KMS-11 (cell line): ENCODE data around the gene UFSP1.
A peak's percentile ranks its signal among the peaks of the same experiment; 100 is the strongest.

Experiments
- H2AFZ ChIP-seq: fragments of 200-600 bp; sonication (generic); 2 replicates; pipeline ENCODE4 v1.6.1; 2016; ENCODE audit warnings: antibody characterized with exemption, mixed run types, low read depth
- H3K27ac ChIP-seq: fragments of 200-600 bp; sonication (generic); 2 replicates; pipeline ENCODE4 v1.6.1; 2016; ENCODE audit warnings: mild to moderate bottlenecking, mixed run types
- H3K27me3 ChIP-seq: fragments of 200-600 bp; sonication (generic); 2 replicates; pipeline ENCODE4 v1.6.1; 2017; ENCODE audit warnings: mild to moderate bottlenecking, low read depth, mixed run types, moderate library complexity; ENCODE audit not compliant: insufficient read depth
- H3K36me3 ChIP-seq: fragments of 200-600 bp; sonication (generic); 2 replicates; pipeline ENCODE4 v1.6.1; 2017; ENCODE audit warnings: mild to moderate bottlenecking, mixed run types; ENCODE audit not compliant: insufficient read depth
- H3K4me1 ChIP-seq: fragments of 200-600 bp; sonication (generic); 2 replicates; pipeline ENCODE4 v1.6.1; 2016; ENCODE audit warnings: mild to moderate bottlenecking, low read depth, mixed run types; ENCODE audit not compliant: poor library complexity, severe bottlenecking
- H3K4me2 ChIP-seq: fragments of 200-600 bp; sonication (generic); 2 replicates; pipeline ENCODE4 v1.7.0; 2016; ENCODE audit warnings: mild to moderate bottlenecking, mixed run types
- H3K4me3 ChIP-seq: fragments of 200-600 bp; sonication (generic); IDR thresholded peaks from 2 replicates; pipeline ENCODE4 v1.6.1; 2017; ENCODE audit warnings: low read depth, low read length, mixed read lengths; ENCODE audit not compliant: insufficient read depth
- H3K79me2 ChIP-seq: fragments of 200-600 bp; sonication (generic); 2 replicates; pipeline ENCODE4 v1.6.1; 2016; ENCODE audit warnings: low read depth, mixed run types; ENCODE audit not compliant: insufficient read depth
- H3K9ac ChIP-seq: fragments of 200-600 bp; sonication (generic); 2 replicates; pipeline ENCODE4 v1.6.1; 2016; ENCODE audit warnings: mild to moderate bottlenecking, mixed run types
- H4K20me1 ChIP-seq: fragments of 200-600 bp; sonication (generic); 2 replicates; pipeline ENCODE4 v1.6.1; 2016; ENCODE audit warnings: mild to moderate bottlenecking, mixed run types; ENCODE audit not compliant: insufficient read depth
- TF ChIP-seq, protein P1 (sequence below): fragments of 200-600 bp; sonication (generic); conservative IDR thresholded peaks from 2 replicates; pipeline ENCODE4 v1.6.1; 2017; ENCODE audit warnings: low read depth, mild to moderate bottlenecking, antibody characterized with exemption, low read length, moderate library complexity, mixed read lengths

The UFSP1 gene

DNA sequence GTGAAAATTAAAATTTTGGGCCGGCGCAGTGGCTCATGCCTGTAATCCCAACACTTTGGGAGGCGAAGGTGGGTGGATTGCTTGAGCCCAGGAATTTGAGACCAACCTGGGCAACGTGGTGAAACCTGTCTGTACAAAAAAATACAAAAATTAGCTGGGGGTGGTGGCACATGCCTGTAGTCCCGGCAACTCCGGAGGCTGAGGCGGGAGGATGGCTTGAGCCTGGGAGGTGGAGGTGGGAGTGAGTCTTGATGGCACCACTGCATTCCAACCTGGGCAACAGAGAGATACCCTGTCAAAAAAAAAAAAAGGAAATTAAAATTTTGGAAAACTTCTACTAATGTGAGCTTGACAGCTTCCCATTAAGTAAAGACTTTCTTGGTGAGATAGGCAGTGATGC lies 11.5 kb downstream of the UFSP1 start:
- no peak overlapping the region for H3K27ac ChIP-seq
- TF ChIP-seq, protein P1, sequence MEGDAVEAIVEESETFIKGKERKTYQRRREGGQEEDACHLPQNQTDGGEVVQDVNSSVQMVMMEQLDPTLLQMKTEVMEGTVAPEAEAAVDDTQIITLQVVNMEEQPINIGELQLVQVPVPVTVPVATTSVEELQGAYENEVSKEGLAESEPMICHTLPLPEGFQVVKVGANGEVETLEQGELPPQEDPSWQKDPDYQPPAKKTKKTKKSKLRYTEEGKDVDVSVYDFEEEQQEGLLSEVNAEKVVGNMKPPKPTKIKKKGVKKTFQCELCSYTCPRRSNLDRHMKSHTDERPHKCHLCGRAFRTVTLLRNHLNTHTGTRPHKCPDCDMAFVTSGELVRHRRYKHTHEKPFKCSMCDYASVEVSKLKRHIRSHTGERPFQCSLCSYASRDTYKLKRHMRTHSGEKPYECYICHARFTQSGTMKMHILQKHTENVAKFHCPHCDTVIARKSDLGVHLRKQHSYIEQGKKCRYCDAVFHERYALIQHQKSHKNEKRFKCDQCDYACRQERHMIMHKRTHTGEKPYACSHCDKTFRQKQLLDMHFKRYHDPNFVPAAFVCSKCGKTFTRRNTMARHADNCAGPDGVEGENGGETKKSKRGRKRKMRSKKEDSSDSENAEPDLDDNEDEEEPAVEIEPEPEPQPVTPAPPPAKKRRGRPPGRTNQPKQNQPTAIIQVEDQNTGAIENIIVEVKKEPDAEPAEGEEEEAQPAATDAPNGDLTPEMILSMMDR: no peak
- no peaks in the 10 kb centered on the region; the same call in 1 of the 2 replicates for H3K36me3 ChIP-seq
- H3K4me1 ChIP-seq: peaks cover 21% of the 10 kb centered on the region
- H3K9ac ChIP-seq: no peak overlapping the region
- H3K79me2 ChIP-seq: peaks cover 63% of the 10 kb centered on the region
- H2AFZ ChIP-seq: no peak overlapping the region
- H3K27me3 ChIP-seq: no peaks in the 10 kb centered on the region
- H4K20me1 ChIP-seq: no peaks in the 10 kb centered on the region; the same call in 1 of the 2 replicates
- no peak overlapping the region for H3K4me2 ChIP-seq
- H3K4me3 ChIP-seq: no peak overlapping the region

DNA sequence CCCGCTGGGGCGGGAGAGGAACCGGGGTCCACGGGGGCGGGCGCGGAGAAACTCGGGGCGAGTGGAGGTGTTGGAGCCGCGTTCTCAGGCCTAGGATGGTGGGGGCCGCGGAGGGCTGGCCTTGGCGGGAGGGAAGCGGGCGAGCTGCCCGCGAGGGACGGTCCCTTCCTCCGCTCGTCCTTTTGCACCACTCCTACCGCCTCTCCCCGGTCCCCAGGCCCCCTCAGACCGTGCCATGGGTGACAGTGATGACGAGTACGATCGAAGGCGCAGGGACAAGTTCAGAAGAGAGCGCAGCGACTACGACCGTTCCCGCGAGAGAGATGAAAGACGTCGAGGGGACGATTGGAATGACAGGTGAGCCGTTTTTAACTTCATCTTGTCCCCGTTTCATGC lies 14.2 kb downstream of the UFSP1 start:
- Histone ChIP-seq H3K79me2 (peaks cover 53% of the 10 kb centered on the region), H3K4me2 (peak overlapping the region; percentile 93), H4K20me1 (no peaks in the 10 kb centered on the region; the same call in 1 of the 2 replicates), H3K27me3 (no peaks in the 10 kb centered on the region), H3K4me1 (peaks cover 21% of the 10 kb centered on the region), H3K27ac (peak overlapping the region; percentile 83), H2AFZ (peak overlapping the region; percentile 75), H3K4me3 (peak overlapping the region; percentile 59), H3K9ac (peak overlapping the region; percentile 90), H3K36me3 (no peaks in the 10 kb centered on the region; the same call in 1 of the 2 replicates)
- TF ChIP-seq, protein P1: 0 out of 2 replicates have a peak, but pooled peaks have one; percentile 7

DNA sequence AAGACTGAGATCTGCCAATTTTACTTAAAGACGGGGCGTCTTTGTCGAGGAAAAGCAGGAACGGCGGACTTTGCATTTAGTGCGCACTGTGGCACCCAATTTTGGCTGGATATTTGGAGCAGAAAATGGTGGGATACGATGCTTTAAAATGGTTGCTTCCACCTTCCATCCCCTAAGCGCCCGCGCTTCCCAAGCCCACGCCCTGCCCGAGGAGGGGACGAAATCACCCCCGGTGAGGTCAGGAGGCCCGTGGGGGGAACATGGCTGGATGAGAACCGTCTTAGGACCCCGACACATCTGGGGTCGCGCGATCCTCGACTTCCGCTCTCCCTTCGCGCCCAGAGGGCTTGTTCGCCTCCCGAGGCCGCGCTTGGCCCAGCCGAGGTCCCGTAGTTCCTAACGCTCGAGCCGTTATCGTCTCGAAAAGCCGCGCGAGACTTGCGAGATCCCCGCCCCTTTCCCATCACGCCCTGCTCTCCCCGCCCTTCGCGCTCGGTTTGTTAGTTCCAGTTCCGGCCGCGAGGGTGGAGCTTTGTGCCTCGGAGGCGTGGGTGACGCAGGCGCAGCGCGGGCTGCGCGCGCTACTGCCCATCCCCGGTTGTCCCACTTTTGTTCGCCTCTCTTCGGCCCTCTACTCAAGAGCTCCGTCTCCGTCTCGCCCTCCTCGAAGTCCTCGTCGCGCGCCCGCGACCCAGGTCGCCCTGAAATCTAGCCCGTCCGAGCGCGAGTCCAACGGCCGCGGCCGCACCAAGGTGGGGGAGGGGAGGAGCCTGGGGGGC lies 14.7 kb downstream of the UFSP1 start, which contains the start of gene SRRT:
SRRT (plus strand) TSS at position 527 of the 779 bp plus-strand sequence. CDS start 488 bp downstream, outside the sequence.
- peak within 1 kb of the TSS; percentile 59 for H3K4me3 ChIP-seq
- H4K20me1 ChIP-seq: no peaks in the 10 kb centered on the region; the same call in 1 of the 2 replicates
- TF ChIP-seq, protein P1: 0 out of 2 replicates have a peak, but pooled peaks have one; percentile 30
- no peaks in the 10 kb centered on the region; the same call in 1 of the 2 replicates for H3K36me3 ChIP-seq
- peaks cover 48% of the 10 kb centered on the region for H3K79me2 ChIP-seq
- H2AFZ ChIP-seq: peak within 1 kb of the TSS; percentile 92
- no peaks in the 10 kb centered on the region for H3K27me3 ChIP-seq
- peak within 1 kb of the TSS; percentile 90 for H3K9ac ChIP-seq
- H3K4me2 ChIP-seq: peak within 1 kb of the TSS; percentile 93
- peaks cover 21% of the 10 kb centered on the region for H3K4me1 ChIP-seq
- peak within 1 kb of the TSS; percentile 83 for H3K27ac ChIP-seq

DNA sequence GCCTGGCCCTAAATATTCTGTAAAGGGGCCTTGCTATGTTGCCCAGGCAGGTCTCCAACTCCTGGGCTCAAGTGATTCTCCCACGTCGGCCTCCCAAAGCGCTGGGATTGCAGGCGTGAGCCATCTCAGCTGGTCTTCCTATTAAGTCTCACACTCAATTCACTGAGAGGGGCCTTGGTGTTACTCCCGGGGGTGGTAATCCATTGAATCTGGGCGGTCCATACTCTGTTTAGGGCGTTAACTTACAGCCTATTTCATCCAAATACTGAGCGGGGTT lies 15.3 kb downstream of the UFSP1 start:
- Histone ChIP-seq H3K36me3 (no peaks in the 10 kb centered on the region; the same call in 1 of the 2 replicates), H2AFZ (peak overlapping the region; percentile 92), H3K4me3 (no peak overlapping the region), H3K9ac (peak overlapping the region; percentile 90; the same call in 1 of the 2 replicates), H3K4me2 (peak overlapping the region; percentile 75), H3K4me1 (peaks cover 21% of the 10 kb centered on the region), H3K27me3 (no peaks in the 10 kb centered on the region), H3K79me2 (peaks cover 42% of the 10 kb centered on the region), H4K20me1 (no peaks in the 10 kb centered on the region; the same call in 1 of the 2 replicates), H3K27ac (peak overlapping the region; percentile 83; the same call in 1 of the 2 replicates)
- TF ChIP-seq, protein P1: no peak
